Peyer's patch (tissue), 4 donors: Measurements from ENCODE around the gene IKZF2.

Experiments
- POLR2A ChIP-seq, 2 donors: fragments of 450-650 bp; IDR thresholded peaks; one replicate each; pipeline ENCODE4 v1.5.1; 2017; ENCODE audit warnings: antibody characterized with exemption in 2 of 2, mild to moderate bottlenecking in 2 of 2, moderate library complexity in 2 of 2
- TF ChIP-seq, protein P1 (sequence below), 6 experiments: fragments of 450-650 bp in 4 of 6; fragments of 200-600 bp in 2 of 6; sonication (generic) in 1 of 6; IDR thresholded peaks; one replicate each; pipeline ENCODE4 v1.5.1; 2017 to 2019; ENCODE audit warnings: antibody characterized with exemption in 6 of 6, mild to moderate bottlenecking in 3 of 6, moderate library complexity in 1 of 6

GRCh38 chr2:212990697-212991096 lies 160.7 kb downstream of the IKZF2 start:
- TF ChIP-seq, protein P1, sequence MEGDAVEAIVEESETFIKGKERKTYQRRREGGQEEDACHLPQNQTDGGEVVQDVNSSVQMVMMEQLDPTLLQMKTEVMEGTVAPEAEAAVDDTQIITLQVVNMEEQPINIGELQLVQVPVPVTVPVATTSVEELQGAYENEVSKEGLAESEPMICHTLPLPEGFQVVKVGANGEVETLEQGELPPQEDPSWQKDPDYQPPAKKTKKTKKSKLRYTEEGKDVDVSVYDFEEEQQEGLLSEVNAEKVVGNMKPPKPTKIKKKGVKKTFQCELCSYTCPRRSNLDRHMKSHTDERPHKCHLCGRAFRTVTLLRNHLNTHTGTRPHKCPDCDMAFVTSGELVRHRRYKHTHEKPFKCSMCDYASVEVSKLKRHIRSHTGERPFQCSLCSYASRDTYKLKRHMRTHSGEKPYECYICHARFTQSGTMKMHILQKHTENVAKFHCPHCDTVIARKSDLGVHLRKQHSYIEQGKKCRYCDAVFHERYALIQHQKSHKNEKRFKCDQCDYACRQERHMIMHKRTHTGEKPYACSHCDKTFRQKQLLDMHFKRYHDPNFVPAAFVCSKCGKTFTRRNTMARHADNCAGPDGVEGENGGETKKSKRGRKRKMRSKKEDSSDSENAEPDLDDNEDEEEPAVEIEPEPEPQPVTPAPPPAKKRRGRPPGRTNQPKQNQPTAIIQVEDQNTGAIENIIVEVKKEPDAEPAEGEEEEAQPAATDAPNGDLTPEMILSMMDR (IDR thresholded peaks at IDR 0.05), result no peak
- no peak for TF ChIP-seq POLR2A (IDR thresholded peaks at IDR 0.05)
